ENCODE data around the gene DEGS2.

- TF ChIP-seq YY1 (IDR thresholded peaks at IDR 0.05; ENCODE audit: insufficient read depth, insufficient read length) (no peak), ZNF274 (IDR thresholded peaks at IDR 0.05; ENCODE audit: low read depth, low read length) (no peak), SUZ12 (IDR thresholded peaks at IDR 0.05; ENCODE audit: extremely low read depth, insufficient read depth, insufficient read length) (no peak)
Observed at GRCh38 chr14:100150932-100151587, 8.4 kb downstream of the DEGS2 start.
